ENCODE results near the gene LRRC23. TPM values are rescaled to one million over a fixed set of nuclear protein-coding genes. Genes with fewer than 3 reads are reported as not detected.

The LRRC23 gene
- total and polyA plus RNA-seq, 2 of the 4 experiments (the other 2 are of a cell fraction), result 11.1 to 11.4 TPM

GRCh38 chr12:6928703-6929407 lies 24.2 kb downstream of the LRRC23 start:
- peak overlapping the region; percentile 94 for H2AK9ac ChIP-seq (replicated peaks; ENCODE audit: low read depth, low read length, poor library complexity)
- peaks cover 50% of the 10 kb centered on the region for H4K20me1 ChIP-seq (ENCODE audit: insufficient read depth, low read length)
- no peak overlapping the region; the same call in 1 of the 2 replicates for H4K91ac ChIP-seq (ENCODE audit: insufficient read depth, low read depth, low read length)
- ATAC-seq (ENCODE audit: low read depth) (no peak), DNase-seq (no peak)
- intact Hi-C loops (cut with micrococcal nuclease), result no loop called here
- H3K27me3 ChIP-seq (ENCODE audit: control insufficient read depth, insufficient read depth, low read length), result no peaks in the 10 kb centered on the region
- peak overlapping the region; percentile 51 for H2AK5ac ChIP-seq (ENCODE audit: low read depth, low read length)
- H2BK20ac ChIP-seq (ENCODE audit: low read depth, low read length), result no peak overlapping the region
- H2BK120ac ChIP-seq (ENCODE audit: low read depth, low read length), result no peak overlapping the region; the same call in 1 of the 2 replicates
- CTCF ChIA-PET, result interaction anchor here (0.6 to 1.0 kb wide), 2 partner anchors 56 to 873 kb away, joined by 3 read pairs; partner anchors contain the start of gene SPSB2
- BruUV-seq (replicated peaks), result no TSS peak
- peak overlapping the region; percentile 0; the same call in 1 of the 2 replicates for H3K18ac ChIP-seq (ENCODE audit: low read depth, low read length)
- H3K4ac ChIP-seq (ENCODE audit: low read depth, low read length), result peak overlapping the region; percentile 83
- H4K8ac ChIP-seq (ENCODE audit: low read depth in 2 of 2, low read length in 2 of 2), result peak overlapping the region in 1 of 2 experiments; percentile 54; a peak in 2 of 4 replicates
- H2BK5ac ChIP-seq (ENCODE audit: low read depth, low read length, poor library complexity, severe bottlenecking), result peak overlapping the region; percentile 89
- H3K9ac ChIP-seq (ENCODE audit: low read depth, low read length), result peak overlapping the region; percentile 76
- peak overlapping the region; percentile 59 for H2AFZ ChIP-seq (replicated peaks; ENCODE audit: low read length, poor library complexity)
- in situ Hi-C loops (cut with MboI; ENCODE audit: low sequenced_read_pairs), result no loop called here
- 4% methylated on average over 9 of the region's 19 CpGs; no CpG with 5 or more reads in 1 of the 2 experiments for WGBS, 2 experiments (ENCODE audit: extremely low coverage in 2 of 2, insufficient read length in 1 of 2)
- TF ChIP-seq CHD1 (IDR thresholded peaks at IDR 0.05; ENCODE audit: low read depth, low read length) (no peak), CEBPB (IDR thresholded peaks at IDR 0.05; ENCODE audit: low read depth, low read length) (peak; percentile 38; the same call in 1 of the 2 replicates)
- H3K27ac ChIP-seq (ENCODE audit: insufficient read depth, low read length), result peak overlapping the region; percentile 95
- dilution Hi-C loops (cut with HindIII; ENCODE audit: low sequenced_read_pairs, unreplicated experiment), result no loop called here
- H3K4me2 ChIP-seq (ENCODE audit: low read depth, low read length), result peak overlapping the region; percentile 98
- peak overlapping the region; percentile 76 for H3K56ac ChIP-seq (ENCODE audit: extremely low read depth, insufficient read depth, low read length)
- peaks cover 12% of the 10 kb centered on the region for H3K9me1 ChIP-seq (ENCODE audit: insufficient read depth, low read length)
- H3K79me1 ChIP-seq (ENCODE audit: low read depth in 1 of 2, low read length in 2 of 2), result peaks cover 11 to 57% of the 10 kb centered on the region in 2 experiments; a peak in 3 of 4 replicates
- peak overlapping the region; percentile 91 for H3K14ac ChIP-seq (replicated peaks; ENCODE audit: low read depth, low read length)
- POLR2A ChIA-PET (ENCODE audit: unreplicated experiment), result interaction anchor here (0.6 kb wide), 2 partner anchors 15 to 33 kb away, joined by 3 read pairs; partner anchors contain the start of genes C12orf57 and RNU7-1
- H3K9me3 ChIP-seq (ENCODE audit: control insufficient read depth, insufficient read depth, low read length), result no peaks in the 10 kb centered on the region
- peaks cover 31% of the 10 kb centered on the region for H3K4me1 ChIP-seq (ENCODE audit: control insufficient read depth, insufficient read depth, low read length)
- H4K5ac ChIP-seq (ENCODE audit: low read depth, low read length), result peak overlapping the region; percentile 49
- H3K36me3 ChIP-seq (ENCODE audit: control insufficient read depth, insufficient read depth, low read length), result peaks cover 9% of the 10 kb centered on the region
- no peak overlapping the region for H2BK15ac ChIP-seq (ENCODE audit: low read depth, low read length)
- peak overlapping the region; percentile 96 for H3K23ac ChIP-seq (ENCODE audit: low read depth, low read length)
- H3K4me3 ChIP-seq (ENCODE audit: insufficient read depth, low read depth, low read length), result peak overlapping the region; percentile 93
